ENCODE measurements around the gene SH3RF2. TPM values are rescaled to one million over a fixed set of nuclear protein-coding genes. Genes with fewer than 3 reads are reported as not detected.

The SH3RF2 gene
- total and polyA plus RNA-seq, 2 donors (not counting 1 experiment from before 2014, with no cell fraction given): 0.53 to 1.2 TPM

DNA sequence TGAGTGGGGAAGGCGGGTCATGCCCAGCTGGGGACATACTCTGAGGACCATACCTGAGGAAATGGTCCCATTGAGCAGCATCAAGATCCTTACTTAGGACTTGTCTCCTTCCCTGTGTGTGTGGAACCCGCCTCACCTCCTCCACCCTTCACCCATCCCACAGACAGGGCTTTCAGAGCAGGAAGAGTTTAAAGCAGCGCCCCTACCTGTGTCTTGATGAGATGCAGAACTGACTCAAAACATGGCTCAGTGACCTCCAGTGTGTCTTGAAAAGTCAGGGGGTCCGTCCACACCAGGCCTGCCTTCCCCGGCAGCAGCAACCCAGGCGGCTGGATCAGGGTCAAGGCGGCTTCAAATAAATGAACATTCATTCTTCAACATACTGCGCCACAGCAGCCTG lies 130.6 kb downstream of the SH3RF2 start:
- no peak overlapping the region for H3K27ac ChIP-seq (ENCODE audit: insufficient read depth, low read length)
- H3K79me2 ChIP-seq (ENCODE audit: control insufficient read depth, insufficient read depth, low read length): no peaks in the 10 kb centered on the region
- DNase-seq (ENCODE audit: low read depth in 2 of 2): no peak
- H3K27me3 ChIP-seq (ENCODE audit: control insufficient read depth, insufficient read depth, low read length): peaks cover 2% of the 10 kb centered on the region
- H2AFZ ChIP-seq (ENCODE audit: low read length): no peak overlapping the region
- H4K20me1 ChIP-seq (ENCODE audit: control insufficient read depth, extremely low read depth, insufficient read depth, low read length): no peaks in the 10 kb centered on the region
- H3K9me3 ChIP-seq (ENCODE audit: control insufficient read depth, insufficient read depth, low read depth, low read length): no peaks in the 10 kb centered on the region
- no peak overlapping the region for H3K4me3 ChIP-seq (replicated peaks in 1 of 4; ENCODE audit: control extremely low read depth in 1 of 4, insufficient read depth in 1 of 4, low read depth in 3 of 4, low read length in 4 of 4)
- TF ChIP-seq CTCF (conservative IDR thresholded peaks at IDR 0.05 in 1 of 2, IDR thresholded peaks at IDR 0.05 in 1 of 2; ENCODE audit: low read depth in 1 of 2, low read length in 2 of 2): no peak
- no peak for TF ChIP-seq EZH2 (IDR thresholded peaks at IDR 0.05; ENCODE audit: low read length, missing control alignments)
- no peak overlapping the region for H3K4me2 ChIP-seq (ENCODE audit: extremely low read depth, insufficient read depth, low read length)
- H3K9ac ChIP-seq (ENCODE audit: insufficient read depth, low read length): no peak overlapping the region
- H3K36me3 ChIP-seq (ENCODE audit: control insufficient read depth, insufficient read depth, low read length): no peaks in the 10 kb centered on the region
- H3K4me1 ChIP-seq (ENCODE audit: control insufficient read depth, extremely low read depth, insufficient read depth, low read length): no peaks in the 10 kb centered on the region

DNA sequence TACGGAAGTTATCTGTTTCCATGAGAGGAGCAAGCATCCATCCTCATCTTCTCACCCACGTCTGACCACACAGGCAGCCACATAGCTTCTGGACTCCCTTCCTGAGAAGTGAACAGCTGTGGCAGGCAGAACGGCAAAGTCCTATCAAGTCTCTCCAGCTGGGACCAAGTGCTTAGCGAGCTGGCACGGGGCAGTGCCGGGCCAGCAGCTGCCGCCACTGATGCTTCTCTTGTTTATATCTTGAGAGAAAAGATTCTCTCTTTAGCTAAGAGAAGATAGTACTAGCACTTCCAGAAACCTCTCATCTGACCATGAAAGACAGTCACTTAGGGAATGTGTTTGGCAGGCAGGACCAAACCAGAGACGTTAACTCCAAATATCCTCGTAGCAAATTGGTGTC lies 131.8 kb downstream of the SH3RF2 start:
- Histone ChIP-seq H4K20me1 (ENCODE audit: control insufficient read depth, extremely low read depth, insufficient read depth, low read length) (no peaks in the 10 kb centered on the region), H3K9me3 (ENCODE audit: control insufficient read depth, insufficient read depth, low read depth, low read length) (no peaks in the 10 kb centered on the region), H3K27me3 (ENCODE audit: control insufficient read depth, insufficient read depth, low read length) (peaks cover 2% of the 10 kb centered on the region), H3K27ac (ENCODE audit: insufficient read depth, low read length) (no peak overlapping the region), H3K79me2 (ENCODE audit: control insufficient read depth, insufficient read depth, low read length) (no peaks in the 10 kb centered on the region), H3K4me3 (replicated peaks in 1 of 4; ENCODE audit: control extremely low read depth in 1 of 4, insufficient read depth in 1 of 4, low read depth in 3 of 4, low read length in 4 of 4) (no peak overlapping the region), H3K9ac (ENCODE audit: insufficient read depth, low read length) (no peak overlapping the region), H2AFZ (ENCODE audit: low read length) (no peak overlapping the region), H3K4me1 (ENCODE audit: control insufficient read depth, extremely low read depth, insufficient read depth, low read length) (no peaks in the 10 kb centered on the region), H3K36me3 (ENCODE audit: control insufficient read depth, insufficient read depth, low read length) (no peaks in the 10 kb centered on the region), H3K4me2 (ENCODE audit: extremely low read depth, insufficient read depth, low read length) (no peak overlapping the region)
- no peak for DNase-seq (ENCODE audit: low read depth in 2 of 2)
- no peak for TF ChIP-seq EZH2 (IDR thresholded peaks at IDR 0.05; ENCODE audit: low read length, missing control alignments)
- no peak for TF ChIP-seq CTCF (conservative IDR thresholded peaks at IDR 0.05 in 1 of 2, IDR thresholded peaks at IDR 0.05 in 1 of 2; ENCODE audit: low read depth in 1 of 2, low read length in 2 of 2)

- no peaks in the 10 kb centered on the region for H3K9me3 ChIP-seq (ENCODE audit: control insufficient read depth, insufficient read depth, low read depth, low read length)
- H3K4me1 ChIP-seq (ENCODE audit: control insufficient read depth, extremely low read depth, insufficient read depth, low read length): no peaks in the 10 kb centered on the region
- H3K4me3 ChIP-seq (replicated peaks in 1 of 4; ENCODE audit: control extremely low read depth in 1 of 4, insufficient read depth in 1 of 4, low read depth in 3 of 4, low read length in 4 of 4): no peak overlapping the region
- no peak overlapping the region for H3K9ac ChIP-seq (ENCODE audit: insufficient read depth, low read length)
- DNase-seq (ENCODE audit: low read depth in 2 of 2): no peak
- H4K20me1 ChIP-seq (ENCODE audit: control insufficient read depth, extremely low read depth, insufficient read depth, low read length): no peaks in the 10 kb centered on the region
- no peak overlapping the region for H2AFZ ChIP-seq (ENCODE audit: low read length)
- H3K27me3 ChIP-seq (ENCODE audit: control insufficient read depth, insufficient read depth, low read length): peaks cover 2% of the 10 kb centered on the region
- TF ChIP-seq CTCF (conservative IDR thresholded peaks at IDR 0.05 in 1 of 2, IDR thresholded peaks at IDR 0.05 in 1 of 2; ENCODE audit: low read depth in 1 of 2, low read length in 2 of 2) (no peak), EZH2 (IDR thresholded peaks at IDR 0.05; ENCODE audit: low read length, missing control alignments) (no peak)
- no peak overlapping the region for H3K4me2 ChIP-seq (ENCODE audit: extremely low read depth, insufficient read depth, low read length)
- no peaks in the 10 kb centered on the region for H3K36me3 ChIP-seq (ENCODE audit: control insufficient read depth, insufficient read depth, low read length)
- no peak overlapping the region for H3K27ac ChIP-seq (ENCODE audit: insufficient read depth, low read length)
- no peaks in the 10 kb centered on the region for H3K79me2 ChIP-seq (ENCODE audit: control insufficient read depth, insufficient read depth, low read length)
These were observed 132.8 kb downstream of the SH3RF2 start for GRCh38 chr5:146068977-146069779.
